HG03457 (cell line): ENCODE results near the gene MSH2.
"Not testable (repeated sequence)": the region's sequence is repeated elsewhere in the genome, so short reads cannot be mapped to it uniquely, and the experiment has no call there.

ENCODE experiments used
- ATAC-seq: cut with Tn5 transposase; IDR thresholded peaks from one replicate; pipeline ENCODE4 v1.9.1; 2021; ENCODE audit warnings: moderate number of reproducible peaks; ENCODE audit not compliant: unreplicated experiment

The MSH2 gene

DNA sequence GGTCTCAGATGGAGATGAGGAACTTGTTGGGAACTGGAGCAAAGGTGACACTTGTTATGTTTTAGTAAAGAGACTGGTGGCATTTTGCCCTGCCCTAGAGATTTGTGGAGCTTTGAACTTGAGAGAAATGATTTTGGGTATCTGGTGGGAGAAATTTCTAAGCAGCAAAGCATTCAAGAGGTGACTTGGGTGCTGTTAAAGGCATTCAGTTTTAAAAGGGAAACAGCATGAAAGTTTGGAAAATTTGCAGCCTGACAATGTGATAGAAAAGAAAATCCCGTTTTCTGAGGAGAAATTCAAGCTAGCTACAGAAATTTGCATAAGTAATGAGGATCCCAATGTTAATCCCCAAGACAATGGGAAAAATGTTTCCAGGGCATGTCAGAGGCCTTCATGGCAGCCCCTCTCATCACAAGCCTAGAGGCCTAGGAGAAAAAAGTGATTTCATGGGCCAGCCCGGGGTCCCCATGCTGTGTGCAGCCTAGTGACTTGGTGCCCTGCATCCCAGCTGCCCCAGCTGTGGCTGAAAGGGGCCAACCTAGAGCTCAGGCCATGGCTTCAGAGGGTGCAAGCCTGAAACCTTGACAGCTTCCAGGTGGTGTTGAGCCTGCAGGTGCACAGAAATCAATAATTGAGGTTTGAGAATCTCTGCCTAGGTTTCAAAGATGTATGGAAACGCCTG is 3.8 kb downstream of the MSH2 start:
- not testable (repeated sequence) for ATAC-seq

DNA sequence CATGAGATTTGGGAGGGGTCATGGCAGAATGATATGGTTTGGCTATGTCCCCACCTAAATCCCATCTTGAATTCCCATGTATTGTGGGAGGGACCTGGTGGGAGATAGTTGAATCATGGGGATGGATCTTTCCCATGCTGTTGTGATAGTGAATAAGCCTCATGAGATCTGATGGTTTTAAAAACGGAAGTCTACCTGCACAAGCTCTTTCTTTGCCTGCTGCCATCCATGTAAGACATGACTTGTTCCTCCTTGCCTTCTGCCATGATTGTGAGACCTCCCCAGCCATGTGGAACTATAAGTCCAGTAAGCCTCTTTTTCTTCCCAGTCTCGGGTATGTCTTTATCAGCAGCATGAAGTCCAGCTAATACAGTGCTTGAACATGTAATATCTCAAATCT is 5.0 kb downstream of the MSH2 start:
- ATAC-seq = not testable (repeated sequence)

DNA sequence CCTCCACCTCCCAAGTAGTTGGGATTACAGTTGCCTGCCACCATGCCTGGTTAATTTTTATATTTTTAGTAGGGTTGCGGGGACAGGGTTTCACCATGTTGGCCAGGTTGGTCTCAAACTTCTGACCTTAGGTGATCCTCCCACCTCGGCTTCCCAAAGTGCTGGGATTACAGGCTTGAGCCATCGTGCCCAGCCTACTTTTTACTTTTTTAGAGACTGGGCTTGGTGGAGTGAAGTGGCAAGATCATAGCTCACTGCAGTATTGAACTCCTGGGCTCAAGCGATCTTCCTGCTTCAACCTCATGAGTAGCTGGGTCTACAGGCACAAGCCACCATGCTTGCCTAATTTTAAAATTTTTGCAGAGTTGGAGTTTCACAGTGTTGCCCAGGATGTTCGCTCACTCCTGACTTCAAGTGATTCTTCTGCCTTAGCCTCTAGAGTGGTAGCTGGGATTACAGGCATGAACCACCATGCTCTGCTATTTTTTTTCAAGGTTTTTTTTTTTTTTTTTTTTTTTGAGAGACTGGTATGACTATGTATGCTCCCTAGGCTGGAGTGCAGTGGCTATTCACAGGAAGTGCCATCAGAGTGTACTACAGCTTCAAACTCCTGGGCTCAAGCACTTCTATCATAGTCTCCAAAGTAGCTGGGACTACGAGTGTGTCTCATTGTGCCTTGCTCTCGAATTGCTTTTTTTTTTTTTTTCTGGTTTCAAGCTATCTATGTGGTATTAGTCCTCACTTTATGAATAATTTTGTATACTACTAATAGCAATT is 11.9 kb downstream of the MSH2 start:
- no peak for ATAC-seq

DNA sequence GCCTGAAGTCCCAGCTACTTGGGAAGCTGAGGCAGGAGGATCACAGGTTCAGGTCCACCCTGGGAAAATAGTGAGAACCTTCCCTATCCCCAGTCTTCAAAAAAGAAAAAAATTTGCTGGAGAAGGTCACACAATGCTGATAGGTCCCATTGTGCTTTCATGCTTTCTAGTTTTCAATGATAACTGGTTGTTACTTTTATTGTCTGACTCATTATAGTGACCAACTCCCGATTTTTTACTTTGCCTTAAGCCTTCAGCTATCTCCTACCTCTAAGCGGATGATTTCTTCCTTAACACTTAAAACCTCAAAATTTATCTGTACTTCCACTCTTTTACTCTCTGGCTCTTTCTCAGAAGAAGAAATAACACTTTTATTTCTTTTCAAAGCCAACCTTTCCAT is 17.3 kb downstream of the MSH2 start:
- ATAC-seq = no peak

DNA sequence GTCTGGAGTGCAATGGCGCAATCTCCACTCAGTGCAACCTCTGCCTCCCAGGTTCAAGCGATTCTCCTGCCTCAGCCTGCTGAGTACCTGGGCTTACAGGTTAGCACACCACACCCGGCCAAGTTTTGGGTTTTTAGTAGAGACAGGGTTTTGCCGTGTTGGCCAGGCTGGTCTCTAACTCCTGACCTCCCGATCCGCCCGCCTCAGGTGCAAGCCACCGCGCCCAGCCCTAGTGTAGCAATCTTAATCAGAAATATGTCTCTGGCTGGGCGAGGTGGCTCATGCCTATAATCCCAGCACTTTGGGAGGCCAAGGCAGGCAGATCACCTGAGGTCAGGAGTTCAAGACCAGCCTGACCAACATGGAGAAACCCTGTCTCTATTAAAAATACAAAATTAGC is 17.7 kb downstream of the MSH2 start:
- ATAC-seq = not testable (repeated sequence)

DNA sequence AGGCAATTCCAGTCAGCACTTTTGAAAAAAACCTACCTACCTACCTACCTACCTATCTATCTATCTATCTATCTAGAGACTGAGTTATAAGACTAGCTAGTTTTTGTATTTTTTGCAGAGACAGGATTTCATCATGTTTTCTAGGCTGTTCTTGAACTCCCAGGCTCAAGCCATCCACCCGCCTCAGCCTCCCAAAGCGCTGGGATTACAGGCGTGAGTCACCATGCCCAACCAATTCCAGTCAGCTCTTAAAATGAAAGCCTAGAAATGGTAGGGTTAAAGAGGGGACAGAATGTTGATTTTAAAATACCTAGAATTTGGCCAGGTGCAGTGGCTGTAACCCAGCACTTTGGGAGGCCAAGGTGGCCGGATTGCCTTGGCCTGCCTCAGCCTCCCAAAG is 19.1 kb downstream of the MSH2 start:
- no peak for ATAC-seq

DNA sequence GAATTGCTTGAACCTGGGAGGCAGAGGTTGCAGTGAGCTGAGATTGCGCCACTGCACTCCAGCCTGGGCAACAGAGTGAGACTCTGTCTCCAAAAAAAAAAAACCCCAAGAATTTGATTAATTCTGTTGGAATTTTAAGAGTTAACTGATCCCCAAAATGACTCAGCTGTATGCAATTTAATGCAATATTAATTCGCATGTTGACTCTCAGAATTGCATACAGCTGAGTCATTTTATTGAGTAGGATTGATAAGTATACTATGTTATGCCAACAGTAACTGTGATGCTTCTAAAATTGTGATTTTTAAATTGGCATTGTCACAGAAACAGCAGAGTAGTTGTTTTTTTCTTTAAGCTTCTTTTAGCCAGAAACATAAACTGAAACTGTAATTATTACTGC is 19.6 kb downstream of the MSH2 start:
- ATAC-seq = no peak

DNA sequence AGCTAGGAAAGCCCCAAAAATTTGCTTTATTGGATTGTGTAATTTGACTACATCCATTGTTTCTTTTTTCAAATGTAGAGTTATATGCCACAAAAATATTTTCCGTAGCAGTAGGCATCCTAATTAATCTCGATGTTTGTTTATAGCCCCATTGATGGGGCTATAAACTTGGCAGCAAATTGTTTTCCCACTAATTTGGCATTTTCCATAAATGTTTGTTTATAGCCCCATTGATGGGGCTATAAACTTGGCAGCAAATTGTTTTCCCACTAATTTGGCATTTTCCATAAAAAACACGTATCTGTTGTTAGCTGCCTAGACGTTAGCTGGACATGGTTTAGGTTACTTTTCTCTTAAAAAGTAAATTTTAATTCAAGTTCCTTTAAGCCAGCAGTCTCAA is 23.8 kb downstream of the MSH2 start:
- ATAC-seq = no peak

DNA sequence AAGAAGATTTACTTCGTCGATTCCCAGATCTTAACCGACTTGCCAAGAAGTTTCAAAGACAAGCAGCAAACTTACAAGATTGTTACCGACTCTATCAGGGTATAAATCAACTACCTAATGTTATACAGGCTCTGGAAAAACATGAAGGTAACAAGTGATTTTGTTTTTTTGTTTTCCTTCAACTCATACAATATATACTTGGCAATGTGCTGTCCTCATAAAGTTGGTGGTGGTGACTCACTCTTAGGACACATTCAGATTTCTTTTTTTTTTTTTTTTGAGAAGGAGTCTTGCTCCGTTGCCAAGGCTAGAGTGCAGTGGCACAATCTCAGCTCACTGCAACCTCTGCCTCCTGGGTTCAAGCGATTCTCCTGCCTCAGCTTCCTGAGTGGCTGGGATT is 26.8 kb downstream of the MSH2 start:
- no peak for ATAC-seq

DNA sequence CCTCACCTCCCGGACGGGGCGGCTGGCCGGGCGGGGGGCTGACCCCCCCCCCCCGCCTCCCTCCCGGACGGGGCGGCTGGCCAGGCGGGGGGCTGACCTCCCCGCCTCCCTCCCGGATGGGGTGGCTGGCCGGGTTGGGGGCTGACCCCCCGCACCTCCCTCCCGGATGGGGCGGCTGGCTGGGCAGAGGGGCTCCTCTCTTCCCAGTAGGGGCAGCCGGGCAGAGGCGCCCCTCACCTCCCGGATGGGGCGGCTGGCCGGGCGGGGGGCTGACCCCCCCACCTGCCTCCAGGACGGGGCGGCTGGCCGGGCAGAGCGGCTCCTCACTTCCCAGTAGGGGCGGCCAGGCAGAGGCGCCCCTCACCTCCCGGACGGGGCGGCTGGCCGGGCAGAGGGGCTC is 30.1 kb downstream of the MSH2 start:
- ATAC-seq = not testable (repeated sequence)

DNA sequence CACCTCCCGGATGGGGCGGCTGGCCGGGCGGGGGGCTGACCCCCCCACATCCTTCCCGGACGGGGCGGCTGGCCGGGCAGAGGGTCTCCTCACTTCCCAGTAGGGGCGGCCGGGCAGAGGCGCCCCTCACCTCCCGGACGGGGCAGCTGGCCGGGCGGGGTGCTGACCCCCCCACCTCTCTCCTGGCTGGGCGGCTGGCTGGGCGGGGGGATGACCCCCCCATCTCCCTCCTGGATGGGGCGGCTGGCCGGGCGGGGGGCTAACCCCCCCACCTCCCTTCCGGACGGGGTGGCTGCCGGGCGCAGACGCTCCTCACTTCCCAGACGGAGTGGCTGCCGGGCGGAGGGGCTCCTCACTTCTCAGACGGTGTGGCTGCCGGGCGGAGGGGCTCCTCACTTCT is 30.5 kb downstream of the MSH2 start:
- ATAC-seq = not testable (repeated sequence)

DNA sequence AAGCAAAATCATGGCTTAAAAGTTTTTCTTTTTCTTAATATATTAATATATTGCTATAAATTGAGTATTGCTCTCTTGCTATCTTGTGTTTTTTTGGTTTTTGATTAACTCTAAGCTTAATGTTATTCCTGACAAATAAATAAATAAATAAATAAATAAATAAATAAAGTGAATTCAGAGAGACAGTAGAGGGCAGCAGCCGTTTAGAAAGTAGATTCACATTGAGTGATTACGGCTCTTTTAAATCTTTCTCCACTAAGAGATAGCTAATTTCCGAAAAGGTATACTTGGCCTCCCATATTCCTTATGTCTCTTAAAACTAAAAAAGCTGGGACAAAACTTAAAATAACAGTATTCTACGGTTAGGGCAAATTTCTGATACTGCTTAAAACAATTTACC is 34.3 kb downstream of the MSH2 start:
- no peak for ATAC-seq

DNA sequence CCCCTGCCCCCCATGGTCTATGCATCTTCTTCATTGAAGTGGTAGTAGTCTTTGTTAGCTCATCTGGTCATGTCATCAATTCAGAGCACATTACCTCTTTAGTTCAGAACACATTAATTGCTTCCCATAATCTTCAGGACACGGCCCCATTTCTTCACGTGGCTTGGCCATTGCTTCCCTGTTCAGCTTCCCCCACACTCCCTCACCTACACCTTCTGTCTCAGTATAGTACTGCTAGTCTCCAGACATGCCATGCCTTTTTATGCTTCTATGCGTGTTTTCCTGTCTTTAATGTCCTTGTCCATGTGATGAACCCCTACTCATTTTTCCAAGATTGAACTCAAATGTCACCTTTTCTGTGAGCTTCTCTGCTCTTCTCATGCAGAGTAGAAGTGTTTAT is 35.1 kb downstream of the MSH2 start:
- no peak for ATAC-seq

DNA sequence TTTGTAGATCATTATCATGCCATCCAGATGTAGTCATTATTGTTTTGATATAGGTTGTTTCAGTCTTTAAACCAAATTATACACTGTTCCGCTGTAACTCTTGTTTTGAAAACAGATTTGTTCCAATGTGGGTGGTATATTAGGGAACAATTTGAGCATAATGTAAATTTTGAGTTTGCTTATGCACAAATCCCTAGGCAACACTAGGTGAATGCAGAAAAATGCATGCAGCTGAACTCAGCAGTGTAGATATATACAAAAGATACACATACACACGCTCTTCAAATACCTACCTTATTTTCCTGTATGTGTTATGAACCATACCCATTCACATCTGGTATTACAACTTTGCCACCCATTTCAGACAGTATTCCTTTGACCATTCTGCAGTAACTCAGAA is 35.8 kb downstream of the MSH2 start:
- no peak for ATAC-seq

DNA sequence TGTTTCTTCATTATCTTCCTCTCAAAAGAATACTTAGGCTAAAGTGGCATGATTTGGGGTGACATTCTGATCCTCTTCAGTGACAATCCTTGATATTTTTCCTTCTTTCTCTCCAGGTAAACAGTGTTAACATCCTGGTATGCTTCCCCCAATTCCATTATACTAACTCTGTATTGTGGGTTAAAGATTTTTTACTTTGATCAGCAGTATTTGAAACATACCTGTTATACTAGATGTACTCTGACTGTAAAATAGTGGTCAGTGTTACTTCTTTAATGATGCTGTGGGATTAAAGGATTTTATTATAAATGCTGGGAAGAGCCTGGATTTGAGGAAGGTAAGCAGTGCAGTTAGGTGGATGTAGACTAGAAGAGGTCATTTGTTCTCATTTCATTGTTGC is 48.8 kb downstream of the MSH2 start:
- ATAC-seq = no peak

DNA sequence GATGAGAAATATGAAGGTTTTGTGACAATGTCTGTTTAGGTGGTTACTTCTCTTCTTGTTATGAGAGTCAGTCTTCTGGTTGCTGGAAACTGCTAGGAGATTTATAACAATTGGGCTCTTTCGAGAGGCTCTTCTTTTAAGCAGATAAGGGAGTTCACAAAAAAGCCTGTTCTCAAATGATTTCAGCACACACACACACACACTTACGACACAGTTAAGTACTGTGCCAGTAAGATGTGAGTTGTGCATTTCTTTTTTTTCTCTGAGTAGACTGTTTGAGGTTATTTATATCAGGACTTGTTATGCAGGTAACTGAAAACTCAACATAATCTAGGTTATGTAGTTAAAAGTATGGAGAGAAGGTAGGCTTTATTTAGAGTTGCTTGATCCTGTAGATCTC is 49.8 kb downstream of the MSH2 start:
- ATAC-seq = no peak

DNA sequence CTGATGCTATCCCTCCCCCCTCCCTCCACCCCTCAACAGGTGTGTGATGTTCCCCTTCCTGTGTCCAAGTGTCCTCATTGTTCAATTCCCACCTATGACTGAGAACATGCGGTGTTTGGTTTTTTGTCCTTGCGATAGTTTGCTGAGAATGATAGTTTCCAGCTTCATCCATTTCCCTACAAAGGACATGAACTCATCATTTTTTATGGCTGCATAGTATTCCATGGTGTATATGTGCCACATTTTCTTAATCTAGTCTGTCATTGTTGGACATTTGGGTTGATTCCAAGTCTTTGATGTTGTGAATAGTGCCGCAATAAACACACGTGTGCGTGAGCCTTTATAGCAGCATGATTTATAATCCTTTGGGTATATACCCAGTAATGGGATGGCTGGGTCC is 51.9 kb downstream of the MSH2 start:
- not testable (repeated sequence) for ATAC-seq

DNA sequence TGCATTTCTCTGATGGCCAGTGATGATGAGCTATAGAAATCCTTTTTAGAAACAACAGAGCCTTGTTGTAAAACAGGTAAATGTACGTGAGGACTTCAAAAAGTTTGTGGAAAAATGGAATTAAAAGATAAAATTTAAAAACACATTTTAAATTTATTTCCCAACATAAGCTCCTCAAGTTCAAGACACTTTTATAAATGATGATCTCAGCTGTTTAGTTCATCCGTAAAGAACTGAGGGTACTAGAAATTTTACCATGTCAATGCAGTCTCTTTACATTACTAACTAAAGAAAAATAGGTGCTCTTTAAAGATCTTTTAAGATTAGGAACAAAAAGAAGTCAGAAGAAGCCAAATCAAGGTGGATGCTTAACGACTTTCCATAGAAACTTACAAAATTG is 52.5 kb downstream of the MSH2 start:
- ATAC-seq = no peak

DNA sequence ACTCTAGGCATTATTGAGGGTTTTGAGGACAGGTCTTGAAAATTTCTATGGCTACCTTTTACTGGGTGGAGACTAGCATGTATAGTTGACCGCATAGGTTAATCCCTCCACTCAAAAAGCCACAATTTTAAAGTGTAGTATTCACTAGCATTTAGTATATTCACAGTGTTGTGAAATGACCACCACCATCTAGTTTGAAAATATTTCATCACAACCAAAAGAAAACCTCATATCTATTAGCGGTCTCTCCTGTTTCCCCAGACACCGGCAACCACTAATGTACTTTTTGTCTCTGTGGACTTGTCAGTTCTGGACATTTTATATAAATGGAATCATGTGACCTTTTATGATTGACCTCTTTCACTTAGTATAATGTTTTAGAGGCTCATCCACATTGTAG is 53.9 kb downstream of the MSH2 start:
- ATAC-seq = no peak

DNA sequence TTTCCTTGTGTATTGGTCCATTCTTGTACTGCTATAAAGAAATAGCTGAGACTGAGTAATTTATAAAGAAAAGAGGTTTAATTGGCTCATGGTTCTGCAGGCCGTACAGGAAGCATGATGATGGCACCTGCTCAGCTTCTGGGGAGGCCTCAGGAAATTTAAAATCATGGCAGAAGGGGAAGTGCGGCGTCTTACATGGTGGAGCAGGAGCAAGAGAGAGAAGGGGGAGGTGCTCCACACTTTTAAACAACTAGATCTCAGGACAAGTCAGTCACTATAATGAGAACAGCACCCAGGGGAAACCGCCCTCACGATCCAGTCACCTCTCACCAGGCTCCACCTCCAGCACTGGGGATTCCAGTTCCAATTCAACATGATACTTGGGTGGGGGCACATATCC is 54.3 kb downstream of the MSH2 start:
- ATAC-seq = no peak

DNA sequence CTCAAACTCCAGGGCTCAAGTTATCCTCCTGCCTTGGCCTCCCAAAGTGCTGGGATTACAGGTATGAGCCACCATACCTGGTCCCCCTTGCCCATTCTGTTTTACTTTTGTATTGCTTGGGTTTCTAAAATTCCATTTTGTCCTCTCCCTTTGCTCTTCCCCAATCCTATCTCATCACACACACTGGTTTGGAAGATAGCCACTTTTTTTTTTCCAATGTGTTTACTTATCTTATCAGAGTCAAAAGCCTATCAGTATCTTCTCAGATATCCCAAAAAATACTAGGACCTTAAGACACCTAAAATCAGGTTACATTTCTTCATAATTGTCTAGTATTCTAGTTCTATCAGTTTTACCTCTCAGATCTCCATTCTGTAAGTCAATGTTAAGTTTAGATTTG is 56.1 kb downstream of the MSH2 start:
- ATAC-seq = no peak

DNA sequence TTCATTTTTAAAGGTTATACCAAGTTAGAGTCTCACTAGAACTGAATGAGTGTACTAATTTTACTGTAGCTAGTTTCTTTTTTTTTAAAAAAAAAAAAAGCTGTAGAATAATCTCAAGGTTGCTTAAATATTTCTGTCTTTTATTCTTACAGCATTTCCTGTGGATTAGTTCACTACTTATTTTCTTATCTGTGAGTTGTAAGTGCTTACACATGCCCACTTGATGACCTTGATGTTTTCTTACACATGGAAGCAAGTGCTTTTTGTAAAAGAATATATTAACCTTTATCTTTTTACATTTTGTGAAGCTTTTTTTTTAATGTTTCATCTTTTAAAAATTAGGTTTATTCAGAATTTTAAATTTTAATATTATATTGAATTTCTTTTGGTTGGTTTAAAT is 57.8 kb downstream of the MSH2 start:
- ATAC-seq = no peak
